Activated naive CD8-positive, alpha-beta T cell (primary cell): ENCODE results near the gene FAM174C.

Experiments
- H3K27ac Mint-ChIP-seq: one replicate; pipeline ENCODE4 v1.8.0; 2021; ENCODE audit warnings: mixed read lengths
- H3K27me3 Mint-ChIP-seq: one replicate; pipeline ENCODE4 v1.8.0; 2021; ENCODE audit warnings: mixed read lengths
- H3K36me3 Mint-ChIP-seq: one replicate; pipeline ENCODE4 v1.8.0; 2021; ENCODE audit warnings: mixed read lengths
- H3K4me1 Mint-ChIP-seq: one replicate; pipeline ENCODE4 v1.8.0; 2021; ENCODE audit warnings: low read depth, mixed read lengths
- H3K4me3 Mint-ChIP-seq: one replicate; pipeline ENCODE4 v1.8.0; 2021; ENCODE audit warnings: mild to moderate bottlenecking, mixed read lengths
- H3K9me3 Mint-ChIP-seq: one replicate; pipeline ENCODE4 v1.8.0; 2021; ENCODE audit warnings: low read depth, mixed read lengths

FAM174C gene

GRCh38 chr19:1234051-1234954 is 41.0 kb upstream of the FAM174C start:
- Mint-ChIP-seq H3K4me1 (peaks cover 7% of the 10 kb centered on the region), H3K27ac (no peak overlapping the region), H3K4me3 (no peak overlapping the region), H3K27me3 (peaks cover 2% of the 10 kb centered on the region), H3K36me3 (no peaks in the 10 kb centered on the region), H3K9me3 (no peaks in the 10 kb centered on the region)

GRCh38 chr19:1234955-1235380 is 40.4 kb upstream of the FAM174C start:
- Mint-ChIP-seq H3K4me3 (no peak overlapping the region), H3K9me3 (no peaks in the 10 kb centered on the region), H3K27ac (no peak overlapping the region), H3K36me3 (no peaks in the 10 kb centered on the region), H3K4me1 (peaks cover 7% of the 10 kb centered on the region), H3K27me3 (peaks cover 2% of the 10 kb centered on the region)

GRCh38 chr19:1235625-1236538 is 39.4 kb upstream of the FAM174C start:
- no peak overlapping the region for H3K4me3 Mint-ChIP-seq
- H3K36me3 Mint-ChIP-seq, result no peaks in the 10 kb centered on the region
- peaks cover 2% of the 10 kb centered on the region for H3K27me3 Mint-ChIP-seq
- peaks cover 10% of the 10 kb centered on the region for H3K4me1 Mint-ChIP-seq
- H3K9me3 Mint-ChIP-seq, result no peaks in the 10 kb centered on the region
- no peak overlapping the region for H3K27ac Mint-ChIP-seq

GRCh38 chr19:1236576-1236975 is 38.8 kb upstream of the FAM174C start:
- no peak overlapping the region for H3K27ac Mint-ChIP-seq
- H3K4me3 Mint-ChIP-seq, result no peak overlapping the region
- H3K36me3 Mint-ChIP-seq, result no peaks in the 10 kb centered on the region
- peaks cover 16% of the 10 kb centered on the region for H3K4me1 Mint-ChIP-seq
- no peaks in the 10 kb centered on the region for H3K9me3 Mint-ChIP-seq
- H3K27me3 Mint-ChIP-seq, result peaks cover 2% of the 10 kb centered on the region

GRCh38 chr19:1237027-1237659 is 38.2 kb upstream of the FAM174C start:
- H3K9me3 Mint-ChIP-seq, result no peaks in the 10 kb centered on the region
- H3K36me3 Mint-ChIP-seq, result no peaks in the 10 kb centered on the region
- peaks cover 2% of the 10 kb centered on the region for H3K27me3 Mint-ChIP-seq
- H3K4me3 Mint-ChIP-seq, result peak overlapping the region; percentile 52
- H3K27ac Mint-ChIP-seq, result no peak overlapping the region
- peaks cover 17% of the 10 kb centered on the region for H3K4me1 Mint-ChIP-seq

GRCh38 chr19:1237754-1238368 is 37.5 kb upstream of the FAM174C start, which contains the start of gene CBARP:
CBARP (minus strand) TSS chr19:1238005; CDS start chr19:1236100, 1,905 bp downstream.
- peaks cover 19% of the 10 kb centered on the region for H3K4me1 Mint-ChIP-seq
- no peaks in the 10 kb centered on the region for H3K36me3 Mint-ChIP-seq
- H3K4me3 Mint-ChIP-seq, result peak within 1 kb of the TSS; percentile 83
- peaks cover 2% of the 10 kb centered on the region for H3K27me3 Mint-ChIP-seq
- H3K27ac Mint-ChIP-seq, result no peak within 1 kb of the TSS
- no peaks in the 10 kb centered on the region for H3K9me3 Mint-ChIP-seq

- no peaks in the 10 kb centered on the region for H3K9me3 Mint-ChIP-seq
- H3K4me3 Mint-ChIP-seq, result peak overlapping the region; percentile 83
- H3K27me3 Mint-ChIP-seq, result peaks cover 2% of the 10 kb centered on the region
- H3K27ac Mint-ChIP-seq, result no peak overlapping the region
- no peaks in the 10 kb centered on the region for H3K36me3 Mint-ChIP-seq
- H3K4me1 Mint-ChIP-seq, result peaks cover 23% of the 10 kb centered on the region
These were observed 36.7 kb upstream of the FAM174C start for GRCh38 chr19:1238369-1239303.

GRCh38 chr19:1239420-1239795 is 35.9 kb upstream of the FAM174C start:
- Mint-ChIP-seq H3K27me3 (peaks cover 2% of the 10 kb centered on the region), H3K4me3 (peak overlapping the region; percentile 83), H3K4me1 (peaks cover 23% of the 10 kb centered on the region), H3K36me3 (no peaks in the 10 kb centered on the region), H3K9me3 (no peaks in the 10 kb centered on the region), H3K27ac (no peak overlapping the region)

- Mint-ChIP-seq H3K4me1 (peaks cover 26% of the 10 kb centered on the region), H3K9me3 (no peaks in the 10 kb centered on the region), H3K27me3 (peaks cover 2% of the 10 kb centered on the region), H3K4me3 (no peak overlapping the region), H3K27ac (peak overlapping the region; percentile 54), H3K36me3 (no peaks in the 10 kb centered on the region)
These were observed 35.3 kb upstream of the FAM174C start for GRCh38 chr19:1239796-1240737.

GRCh38 chr19:1240925-1241324 is 34.4 kb upstream of the FAM174C start:
- H3K36me3 Mint-ChIP-seq, result no peaks in the 10 kb centered on the region
- H3K4me1 Mint-ChIP-seq, result peaks cover 26% of the 10 kb centered on the region
- no peaks in the 10 kb centered on the region for H3K9me3 Mint-ChIP-seq
- peaks cover 2% of the 10 kb centered on the region for H3K27me3 Mint-ChIP-seq
- peak overlapping the region; percentile 93 for H3K4me3 Mint-ChIP-seq
- H3K27ac Mint-ChIP-seq, result no peak overlapping the region

GRCh38 chr19:1241417-1242095 is 33.8 kb upstream of the FAM174C start, which contains the start of gene ATP5F1D:
ATP5F1D (plus strand) TSS chr19:1241751; CDS start chr19:1241851, 100 bp downstream.
- peaks cover 26% of the 10 kb centered on the region for H3K4me1 Mint-ChIP-seq
- H3K9me3 Mint-ChIP-seq, result no peaks in the 10 kb centered on the region
- peaks cover 2% of the 10 kb centered on the region for H3K27me3 Mint-ChIP-seq

More at GRCh38 chr19:1241417-1242095, 33.8 kb upstream of the FAM174C start, which contains the start of gene ATP5F1D:
- H3K36me3 Mint-ChIP-seq, result no peaks in the 10 kb centered on the region
- peak within 1 kb of the TSS; percentile 89 for H3K27ac Mint-ChIP-seq
- H3K4me3 Mint-ChIP-seq, result peak within 1 kb of the TSS; percentile 93
